ENCODE data around the gene EID1.
"Not testable (repeated sequence)": the region's sequence is repeated elsewhere in the genome, so short reads cannot be mapped to it uniquely, and the experiment has no call there.

Gene EID1, protein sequence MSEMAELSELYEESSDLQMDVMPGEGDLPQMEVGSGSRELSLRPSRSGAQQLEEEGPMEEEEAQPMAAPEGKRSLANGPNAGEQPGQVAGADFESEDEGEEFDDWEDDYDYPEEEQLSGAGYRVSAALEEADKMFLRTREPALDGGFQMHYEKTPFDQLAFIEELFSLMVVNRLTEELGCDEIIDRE

DNA sequence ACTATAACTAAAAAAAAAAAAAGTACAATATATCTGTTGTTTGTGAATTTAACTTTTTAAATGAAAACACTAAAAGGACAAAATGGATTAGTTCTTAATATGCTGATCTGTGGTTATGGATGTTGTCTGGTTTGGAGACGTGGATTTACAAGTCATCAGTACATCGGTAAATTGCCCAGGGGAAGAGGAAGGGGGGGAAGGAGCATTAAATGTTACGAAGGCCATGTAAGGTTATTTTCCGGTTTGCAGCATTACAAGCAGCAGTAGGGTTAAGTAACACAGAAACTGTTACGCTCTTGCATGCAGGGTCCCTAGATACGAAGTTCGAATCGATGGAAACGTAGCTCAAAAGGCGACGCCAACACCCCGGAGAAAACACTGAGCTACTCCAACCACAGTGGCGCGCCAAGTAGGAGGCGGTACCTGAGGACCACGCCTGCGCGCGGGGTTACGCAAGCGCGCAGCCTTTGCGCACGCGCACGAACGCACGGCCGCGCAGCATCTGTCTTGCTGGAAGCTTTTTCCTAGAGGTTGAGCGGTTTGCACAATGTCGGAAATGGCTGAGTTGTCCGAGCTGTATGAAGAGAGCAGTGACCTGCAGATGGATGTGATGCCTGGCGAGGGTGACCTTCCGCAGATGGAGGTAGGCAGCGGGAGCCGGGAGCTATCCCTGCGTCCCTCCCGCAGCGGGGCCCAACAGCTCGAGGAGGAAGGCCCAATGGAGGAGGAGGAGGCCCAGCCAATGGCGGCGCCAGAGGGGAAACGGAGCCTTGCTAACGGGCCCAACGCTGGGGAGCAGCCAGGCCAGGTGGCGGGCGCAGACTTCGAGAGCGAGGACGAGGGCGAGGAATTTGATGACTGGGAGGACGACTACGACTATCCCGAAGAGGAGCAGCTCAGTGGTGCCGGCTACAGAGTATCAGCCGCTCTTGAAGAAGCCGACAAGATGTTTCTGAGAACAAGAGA, at the start of gene EID1:
TSS of gene EID1 (plus strand) at position 505 of the 966 bp plus-strand sequence. CDS start at position 548, 43 bp downstream.
- DNase-seq, result peak; percentile 66

GRCh38 chr15:48828471-48828870, 49.5 kb upstream of the EID1 start:
- no peak for DNase-seq

GRCh38 chr15:48828906-48829305, 49.0 kb upstream of the EID1 start:
- no peak for DNase-seq

- no peak for DNase-seq
Measured at GRCh38 chr15:48832648-48833047, 45.3 kb upstream of the EID1 start.

GRCh38 chr15:48833526-48834239, 44.3 kb upstream of the EID1 start:
- DNase-seq, result no peak

DNA sequence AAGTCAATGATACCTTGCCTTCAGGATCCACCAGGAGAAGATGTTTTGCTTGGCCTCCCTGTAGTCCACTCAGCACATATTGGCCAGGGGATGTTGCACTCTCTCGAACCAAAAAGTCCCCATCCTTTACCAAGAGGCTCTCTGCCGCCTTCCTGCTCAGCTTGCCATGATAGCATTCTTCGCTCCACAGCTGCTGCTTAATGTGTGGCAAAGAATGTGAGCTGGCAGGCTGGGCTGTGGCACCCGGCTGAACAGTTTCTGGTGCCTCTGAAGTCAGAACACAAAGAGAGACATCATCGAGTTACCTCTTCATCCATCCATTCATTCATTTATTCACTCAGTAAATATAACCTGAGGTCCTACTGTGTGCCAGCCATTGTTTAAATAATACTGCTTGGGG, 43.2 kb upstream of the EID1 start:
- no peak for DNase-seq

- no peak for DNase-seq
Measured at GRCh38 chr15:48842501-48842900, 35.4 kb upstream of the EID1 start.

DNA sequence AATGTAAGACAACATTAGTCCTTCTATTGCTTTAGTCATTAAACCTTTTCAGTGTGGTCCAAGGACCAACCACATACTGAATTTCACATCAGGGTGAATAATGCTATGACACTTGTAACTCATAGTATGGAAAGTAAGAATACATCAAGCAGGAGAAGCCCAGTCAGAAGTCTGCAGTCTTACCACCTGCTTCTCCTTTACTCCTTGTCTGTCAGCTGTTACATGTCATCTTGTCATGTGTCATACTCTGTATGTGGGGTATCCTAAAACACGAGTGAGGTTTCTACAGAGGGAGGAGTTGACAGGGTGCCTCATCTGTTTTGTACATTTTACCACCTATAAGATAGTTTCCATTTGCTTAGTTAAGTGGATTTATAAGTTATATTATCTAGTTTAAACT, 32.8 kb upstream of the EID1 start:
- DNase-seq, result no peak

DNA sequence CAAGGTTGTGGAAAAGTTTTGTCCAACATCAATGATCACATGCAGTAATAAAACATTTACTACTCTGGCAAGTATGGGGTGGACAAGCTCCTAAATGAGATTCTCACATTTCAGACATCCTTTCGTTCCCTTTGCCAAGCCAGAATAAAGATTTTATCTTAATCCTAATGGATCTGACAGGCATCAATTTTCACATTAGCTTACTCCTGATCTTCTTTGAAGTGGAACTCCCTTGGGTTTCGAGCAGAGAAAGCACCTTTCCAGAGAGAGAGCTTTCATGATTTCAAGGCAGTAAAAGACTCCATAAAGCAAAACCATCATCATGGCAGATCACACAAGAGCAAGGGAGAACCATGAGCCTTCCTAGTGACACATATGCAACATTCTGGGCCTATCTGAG, 27.3 kb upstream of the EID1 start:
- no peak for DNase-seq

DNA sequence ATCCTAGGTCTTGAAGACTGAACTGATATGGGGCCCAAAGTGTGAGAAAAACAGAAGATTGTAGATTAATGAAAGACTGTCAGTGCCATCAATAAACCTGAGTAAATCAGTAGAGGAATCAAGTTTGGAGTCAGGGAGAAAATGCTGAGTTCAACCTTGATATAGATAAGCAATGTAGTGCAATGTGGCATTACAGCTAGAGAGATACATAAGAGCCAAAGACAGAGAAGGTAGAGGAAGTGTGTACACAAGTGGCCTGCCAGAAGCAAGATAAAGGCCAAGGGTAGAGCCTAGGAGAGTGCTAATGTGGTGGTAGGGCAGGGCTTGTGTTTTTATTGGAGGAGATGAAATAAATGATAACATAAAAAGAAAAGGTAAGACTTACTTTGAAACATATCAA, 26.0 kb upstream of the EID1 start:
- no peak for DNase-seq

- DNase-seq, result not testable (repeated sequence)
Measured at GRCh38 chr15:48854434-48854833, 23.5 kb upstream of the EID1 start.

GRCh38 chr15:48855501-48856440, 22.2 kb upstream of the EID1 start:
- DNase-seq, result no peak

GRCh38 chr15:48856942-48857341, 21.0 kb upstream of the EID1 start:
- no peak for DNase-seq

DNA sequence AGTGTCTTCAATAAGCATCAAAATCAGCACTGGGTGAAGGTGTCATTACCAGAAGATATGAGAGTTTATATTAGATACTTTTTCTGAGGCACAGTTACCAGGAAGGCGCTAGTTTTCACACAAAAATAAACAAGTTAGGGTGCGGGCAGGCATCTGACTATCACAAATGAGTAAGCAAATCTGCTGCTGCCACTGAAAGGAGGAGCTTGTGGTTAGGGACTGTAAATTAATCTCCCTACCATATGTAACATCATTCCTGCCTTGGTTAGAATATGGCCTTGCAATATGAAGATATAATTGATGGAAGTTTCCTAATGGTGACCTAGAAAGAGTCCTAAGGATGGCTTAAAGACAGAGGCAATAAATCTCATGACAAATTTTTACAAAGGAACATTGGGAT, 19.5 kb upstream of the EID1 start:
- no peak for DNase-seq

GRCh38 chr15:48859426-48859825, 18.5 kb upstream of the EID1 start:
- no peak for DNase-seq

DNA sequence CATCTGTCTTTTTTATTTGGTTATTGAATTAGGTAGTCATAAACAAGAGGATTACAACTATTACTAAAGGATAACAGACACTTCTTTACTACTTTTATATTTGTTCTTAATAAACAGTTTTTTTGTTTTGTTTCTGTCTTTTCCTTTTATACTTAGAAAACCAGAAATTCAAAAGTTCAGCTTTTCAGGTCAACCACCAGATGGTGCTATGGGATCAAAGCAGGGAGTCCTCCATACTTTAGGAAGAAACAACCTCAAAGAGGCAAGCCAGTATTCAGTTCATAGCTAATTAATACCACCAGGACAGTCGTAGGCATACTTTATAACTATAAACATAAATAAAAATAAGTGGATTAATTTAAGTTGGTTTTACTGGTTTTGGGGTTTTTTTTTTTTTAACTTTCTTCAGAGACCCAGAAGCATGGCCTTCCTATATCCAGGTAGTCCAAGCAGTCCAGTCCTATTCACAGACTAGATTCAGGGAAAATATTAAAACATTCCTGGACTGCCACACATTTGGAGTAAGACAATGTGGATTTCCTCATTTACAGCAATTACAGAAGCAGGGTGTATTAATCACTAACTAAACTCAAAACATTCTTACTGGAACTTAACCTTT, 16.0 kb upstream of the EID1 start:
- DNase-seq, result peak; percentile 7

GRCh38 chr15:48862705-48863104, 15.2 kb upstream of the EID1 start:
- DNase-seq, result no peak

- DNase-seq, result no peak
Measured at GRCh38 chr15:48865370-48866079, 12.4 kb upstream of the EID1 start.

- DNase-seq, result no peak
Measured at GRCh38 chr15:48866141-48866563, 11.8 kb upstream of the EID1 start.

DNA sequence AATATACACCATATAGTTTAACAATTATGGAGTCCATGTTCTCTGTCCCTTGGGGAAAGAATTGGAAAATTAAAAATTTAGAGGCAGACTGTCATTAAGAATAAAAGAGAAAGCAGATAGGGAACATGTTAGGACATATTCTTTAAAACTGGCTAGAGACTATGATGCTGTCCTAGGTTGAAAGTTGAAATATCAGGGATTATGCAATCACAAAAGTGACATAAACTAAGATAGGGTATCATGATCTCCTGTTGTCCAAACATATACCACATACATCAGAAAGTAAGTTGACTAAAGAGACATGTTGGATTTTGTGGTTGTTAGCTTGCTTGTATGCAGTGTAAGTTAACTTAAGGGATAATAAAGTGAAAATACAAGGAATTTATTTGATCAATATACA, 9.9 kb upstream of the EID1 start:
- no peak for DNase-seq

- DNase-seq, result no peak
Measured at GRCh38 chr15:48868536-48868935, 9.4 kb upstream of the EID1 start.
